ENCODE data around the gene DMRTB1.

Gene DMRTB1

GRCh38 chr1:53495633-53496345, 36.6 kb downstream of the DMRTB1 start:
- DNase-seq: no peak

DNA sequence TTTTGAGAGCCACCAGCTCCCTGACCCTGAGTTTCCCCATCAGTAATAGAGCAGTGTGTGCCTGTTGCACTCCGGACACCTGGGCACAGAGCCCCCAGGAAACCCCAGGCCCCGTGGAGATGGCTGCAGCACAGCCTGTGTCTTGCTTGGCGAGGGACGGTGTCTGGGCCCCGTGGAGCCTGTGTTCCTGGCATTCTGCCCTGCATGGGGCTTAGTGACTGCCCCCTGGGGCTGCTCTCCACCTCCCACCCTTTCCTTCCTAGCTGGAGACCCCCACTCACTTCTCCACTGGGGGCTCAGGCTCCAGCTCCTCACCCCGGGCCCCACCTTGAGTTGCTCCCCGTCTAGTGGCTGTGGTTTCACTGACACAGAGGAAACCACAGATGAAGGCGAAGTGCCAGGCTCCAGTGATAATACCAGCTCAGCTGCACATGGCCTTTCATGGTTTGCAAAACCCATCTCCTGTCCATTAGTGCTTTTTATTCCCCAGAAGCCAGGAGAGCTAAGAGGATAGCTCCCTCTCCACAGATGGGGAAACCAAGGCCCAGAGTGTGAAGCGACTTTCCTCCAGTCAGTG, 39.4 kb downstream of the DMRTB1 start:
- DNase-seq: no peak

GRCh38 chr1:53499257-53500203, 40.3 kb downstream of the DMRTB1 start:
- DNase-seq: no peak

DNA sequence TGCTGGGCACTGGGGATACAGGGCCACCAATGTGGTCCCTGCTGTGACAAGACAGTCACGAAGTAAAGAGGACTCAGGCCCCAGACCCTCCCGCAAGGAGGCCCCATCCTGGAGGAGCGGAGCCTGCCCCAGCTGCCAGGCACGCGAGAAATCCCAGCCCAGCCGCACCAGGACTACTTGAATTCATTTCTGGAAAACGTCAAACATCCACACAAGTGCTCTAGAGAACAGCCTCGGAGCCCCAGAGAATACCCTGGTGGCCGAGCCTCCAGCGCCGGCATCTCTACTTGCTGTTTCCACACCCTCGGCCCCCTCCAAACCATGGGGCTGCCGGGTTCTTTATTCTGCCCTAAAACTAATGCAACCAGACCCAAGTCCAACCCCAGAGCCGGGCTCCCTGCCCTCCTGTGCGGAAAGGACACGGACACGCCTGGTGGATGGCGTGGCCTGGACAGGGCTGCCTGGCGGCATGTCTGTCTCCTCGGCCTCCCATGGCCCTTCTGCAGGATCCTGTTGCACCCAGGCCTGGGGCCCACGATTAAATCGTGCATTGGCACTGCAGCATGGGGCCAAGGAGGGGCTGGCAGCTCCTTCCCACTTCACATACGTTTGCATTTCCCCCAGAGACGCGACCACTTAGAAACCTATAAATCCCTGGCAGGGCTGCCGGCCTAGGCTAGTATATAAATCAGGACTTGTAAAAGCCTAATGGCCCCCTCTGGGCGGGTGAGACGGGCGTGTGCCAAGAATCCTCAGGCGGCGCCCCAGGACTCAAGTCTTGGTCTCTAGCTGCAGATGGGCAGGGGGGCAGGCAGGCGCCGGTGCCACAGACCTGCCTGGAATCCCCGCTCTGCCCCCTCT, 41.2 kb downstream of the DMRTB1 start:
- no peak for DNase-seq

GRCh38 chr1:53501065-53502005, 42.1 kb downstream of the DMRTB1 start:
- no peak for DNase-seq

DNA sequence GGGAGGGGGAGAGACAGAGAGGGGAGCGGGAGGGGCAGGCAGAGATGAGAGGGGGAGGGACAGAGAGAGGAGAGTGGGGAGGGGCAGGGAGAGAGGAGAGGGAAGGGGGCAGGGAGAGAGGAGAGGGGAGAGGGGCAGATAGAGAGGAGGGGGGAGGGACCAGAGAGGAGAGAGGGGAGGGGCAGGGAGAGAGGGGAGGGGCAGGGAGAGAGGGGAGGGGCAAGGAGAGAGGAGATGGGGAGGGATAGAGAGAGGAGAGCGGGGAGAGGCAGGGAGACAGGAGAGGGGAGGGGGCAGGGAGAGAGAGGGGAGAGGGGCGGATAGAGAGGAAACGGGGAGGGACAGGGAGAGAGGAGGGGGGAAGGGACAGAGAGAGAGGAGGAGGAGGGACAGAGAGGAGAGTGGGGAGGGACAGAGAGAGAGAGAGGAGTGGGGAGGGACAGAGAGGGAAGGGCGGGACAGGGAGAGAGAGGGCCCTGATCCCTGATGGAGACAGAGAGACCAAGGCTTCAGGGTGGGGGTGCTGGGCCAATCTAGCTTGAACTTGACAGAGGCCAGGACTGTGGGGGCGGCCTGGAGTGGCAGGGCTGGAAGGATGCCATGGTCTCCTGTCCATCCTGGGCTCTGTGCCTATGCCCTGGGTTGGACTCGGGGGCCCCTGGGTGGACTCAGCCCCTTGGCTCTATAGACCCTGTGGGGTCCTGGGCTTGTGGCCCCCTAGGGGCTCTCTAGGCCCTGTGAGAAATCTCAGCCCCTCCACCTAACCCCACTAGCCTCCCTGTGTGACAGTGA, 43.6 kb downstream of the DMRTB1 start:
- DNase-seq: no peak

GRCh38 chr1:53503433-53504217, 44.4 kb downstream of the DMRTB1 start:
- no peak for DNase-seq

DNA sequence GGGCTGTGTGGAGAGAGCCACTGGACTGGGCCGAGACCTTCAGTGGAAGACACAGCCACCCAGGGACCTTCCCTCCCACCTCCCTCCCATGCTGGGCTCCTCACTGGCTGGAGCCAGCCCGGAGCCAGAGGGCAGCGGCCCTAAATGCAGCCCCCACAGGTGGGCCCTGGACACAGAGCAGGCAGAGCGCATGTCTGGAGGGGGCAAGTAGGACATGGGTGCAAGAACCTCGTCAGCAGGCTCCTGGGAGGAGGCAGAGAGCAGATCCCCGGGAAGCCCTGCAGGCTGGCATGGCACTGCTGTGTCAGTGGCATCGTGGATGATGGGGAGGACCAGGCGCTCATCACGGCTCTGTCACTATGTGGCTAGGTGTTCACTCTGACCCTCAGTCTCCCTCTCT, 45.7 kb downstream of the DMRTB1 start:
- no peak for DNase-seq

GRCh38 chr1:53505401-53505800, 46.2 kb downstream of the DMRTB1 start:
- no peak for DNase-seq

GRCh38 chr1:53505891-53506290, 46.7 kb downstream of the DMRTB1 start:
- DNase-seq: no peak

DNA sequence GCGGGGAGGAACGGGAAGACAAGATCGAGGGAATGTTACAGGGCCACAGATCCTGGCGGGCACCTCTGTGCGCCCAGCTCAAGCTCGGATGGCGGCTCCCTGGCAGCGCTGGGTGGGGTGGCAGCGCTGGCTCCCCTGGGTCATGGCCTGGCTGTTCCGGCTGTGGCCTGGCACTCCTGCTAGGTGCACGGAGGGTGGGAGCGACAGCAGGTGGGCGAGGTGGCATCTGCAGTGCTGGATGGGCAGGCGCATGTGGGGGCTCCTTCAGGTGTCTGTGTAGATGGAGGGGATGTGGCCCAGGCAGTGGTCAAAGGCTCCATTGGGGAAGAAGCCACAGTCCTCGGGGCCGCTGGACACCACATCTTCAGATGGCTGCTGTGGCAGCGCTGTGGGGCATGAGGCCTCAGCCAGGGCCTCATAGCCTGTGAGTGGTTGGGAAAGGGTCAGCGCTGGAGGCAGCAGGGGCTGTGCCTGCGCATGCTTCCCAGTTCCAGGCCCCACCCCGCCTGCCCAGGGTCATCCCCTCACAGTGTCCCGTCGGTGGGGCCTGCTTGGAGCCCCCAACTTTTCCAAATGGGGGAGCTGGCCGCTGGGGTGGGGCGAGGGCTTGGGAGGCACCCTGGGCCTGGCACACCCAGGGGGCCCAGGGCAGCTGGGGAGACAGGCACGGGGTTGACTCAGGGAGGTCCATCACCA, 47.3 kb downstream of the DMRTB1 start:
- DNase-seq: no peak

DNA sequence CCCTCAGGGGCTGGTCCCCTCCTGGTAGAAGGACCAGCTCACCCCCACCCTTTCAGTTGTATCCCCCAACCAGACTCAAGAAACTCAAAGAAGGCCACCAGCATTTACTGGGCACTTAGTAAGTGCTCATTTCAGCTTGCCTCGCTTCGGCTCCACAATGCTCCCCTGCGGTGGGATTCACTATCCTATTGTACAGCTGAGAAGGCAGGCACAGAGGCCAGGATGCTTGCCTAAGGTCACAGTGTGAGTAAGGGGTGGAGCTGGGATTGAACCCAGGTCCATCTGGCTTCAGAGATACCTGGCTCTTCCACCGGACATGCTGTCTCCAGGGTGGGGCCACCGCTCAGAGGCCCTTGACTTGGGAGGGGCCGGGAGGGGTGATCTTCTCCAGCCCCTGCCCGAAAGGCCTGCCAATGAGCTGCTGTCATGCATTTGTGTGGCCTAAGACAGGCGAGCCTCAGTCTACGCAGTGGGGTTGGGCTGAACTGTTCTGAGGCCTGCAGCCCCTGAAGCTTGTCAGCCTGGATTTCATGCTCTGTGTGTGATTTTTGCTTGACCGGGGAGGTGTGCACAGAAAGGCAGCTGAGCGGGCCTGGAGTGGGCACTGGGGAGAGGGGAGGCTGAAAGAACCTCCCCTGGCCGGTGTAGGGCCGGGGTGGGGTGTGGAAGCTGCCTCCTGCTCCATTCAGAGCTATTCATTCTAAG, 48.1 kb downstream of the DMRTB1 start:
- DNase-seq: no peak

GRCh38 chr1:53508056-53508990, 49.1 kb downstream of the DMRTB1 start:
- DNase-seq: no peak

DNA sequence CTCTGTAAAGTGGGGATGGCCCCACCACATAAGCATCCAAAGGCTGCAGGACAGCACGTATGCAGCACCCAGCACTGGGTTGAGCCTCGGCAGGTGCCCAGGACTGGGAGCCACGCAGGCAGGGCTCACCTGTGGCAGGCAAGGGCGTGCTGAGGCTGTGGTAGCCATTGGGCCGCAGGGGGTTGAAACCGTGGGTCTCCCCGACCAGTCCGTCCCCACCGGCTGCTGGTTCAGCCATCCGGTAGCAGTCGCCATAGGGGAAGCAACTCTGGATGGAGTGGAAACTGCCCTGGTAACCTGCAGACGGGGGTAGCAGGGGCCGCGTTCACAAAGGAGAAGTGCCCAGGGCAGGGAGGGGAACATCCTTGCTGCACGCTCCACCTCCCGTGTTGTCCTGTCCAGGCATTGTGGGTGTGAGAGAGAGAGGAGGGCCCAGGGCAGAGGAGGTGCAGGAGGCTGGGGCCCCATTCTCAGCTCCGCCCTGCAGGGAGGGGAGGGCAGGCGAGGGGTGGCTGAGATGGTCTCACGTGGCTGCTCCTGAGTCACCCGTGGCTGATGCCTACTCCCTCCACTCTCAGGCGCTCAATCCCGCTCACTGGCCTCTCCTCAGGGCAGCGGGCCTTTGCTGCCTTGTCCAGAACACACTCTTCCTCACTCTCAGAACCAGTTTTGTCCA, 49.9 kb downstream of the DMRTB1 start:
- DNase-seq: peak; percentile 35 to 69

DNA sequence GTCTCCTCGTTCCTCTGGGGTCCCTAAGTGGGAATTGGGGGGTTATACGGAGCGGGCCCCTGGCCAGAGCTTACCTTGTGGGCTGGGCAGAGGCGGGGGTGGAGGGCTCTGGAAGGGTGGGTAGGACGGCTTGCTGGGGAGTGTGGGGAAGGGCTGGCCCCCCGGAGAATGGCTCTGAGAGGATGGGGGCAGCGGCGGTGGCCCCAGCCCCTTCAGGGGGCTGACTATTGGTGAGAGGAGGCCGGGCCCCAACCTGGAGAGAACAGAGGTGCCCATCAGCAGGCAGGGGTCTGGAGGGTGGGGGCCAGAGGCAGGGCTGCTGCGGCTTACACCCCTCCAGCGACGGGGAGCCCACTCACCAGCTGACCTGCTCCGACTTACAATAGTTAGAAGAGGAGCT, 50.6 kb downstream of the DMRTB1 start:
- DNase-seq: no peak

DNA sequence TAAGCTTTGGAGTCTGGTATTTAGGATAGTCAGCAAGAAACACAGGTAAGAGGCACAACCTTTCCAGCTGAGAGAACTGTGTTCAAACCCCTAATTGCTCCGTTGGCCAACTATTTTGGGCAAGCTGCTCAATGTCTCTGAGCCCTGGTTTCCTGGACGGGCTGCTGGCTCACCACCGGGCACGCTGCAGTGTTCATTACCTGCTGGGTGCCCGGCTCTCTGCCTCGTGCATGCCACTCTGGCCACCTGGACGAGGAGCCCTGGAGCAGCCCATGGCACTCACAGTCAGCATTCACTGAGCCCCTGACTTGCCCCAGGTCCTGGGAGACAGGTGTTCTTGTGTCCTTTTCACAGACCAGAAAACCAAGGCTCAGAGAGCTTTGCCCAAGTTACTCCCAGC, 51.0 kb downstream of the DMRTB1 start:
- no peak for DNase-seq

All from inflammatory macrophage (primary cell).